Activated CD8-positive, alpha-beta memory T cell treated with anti-CD3 and anti-CD28 coated beads, Interleukin-2, amount 50 U/mL, for 24 hours (primary cell): ENCODE data around the gene RBX1.
"Not testable (repeated sequence)": the region's sequence is repeated elsewhere in the genome, so short reads cannot be mapped to it uniquely, and the experiment has no call there.

Source experiments
- DNase-seq: peaks from one replicate; pipeline ENCODE4 v3.0.0-alpha.2; 2020; ENCODE audit errors: extremely low read depth

Gene RBX1

DNA sequence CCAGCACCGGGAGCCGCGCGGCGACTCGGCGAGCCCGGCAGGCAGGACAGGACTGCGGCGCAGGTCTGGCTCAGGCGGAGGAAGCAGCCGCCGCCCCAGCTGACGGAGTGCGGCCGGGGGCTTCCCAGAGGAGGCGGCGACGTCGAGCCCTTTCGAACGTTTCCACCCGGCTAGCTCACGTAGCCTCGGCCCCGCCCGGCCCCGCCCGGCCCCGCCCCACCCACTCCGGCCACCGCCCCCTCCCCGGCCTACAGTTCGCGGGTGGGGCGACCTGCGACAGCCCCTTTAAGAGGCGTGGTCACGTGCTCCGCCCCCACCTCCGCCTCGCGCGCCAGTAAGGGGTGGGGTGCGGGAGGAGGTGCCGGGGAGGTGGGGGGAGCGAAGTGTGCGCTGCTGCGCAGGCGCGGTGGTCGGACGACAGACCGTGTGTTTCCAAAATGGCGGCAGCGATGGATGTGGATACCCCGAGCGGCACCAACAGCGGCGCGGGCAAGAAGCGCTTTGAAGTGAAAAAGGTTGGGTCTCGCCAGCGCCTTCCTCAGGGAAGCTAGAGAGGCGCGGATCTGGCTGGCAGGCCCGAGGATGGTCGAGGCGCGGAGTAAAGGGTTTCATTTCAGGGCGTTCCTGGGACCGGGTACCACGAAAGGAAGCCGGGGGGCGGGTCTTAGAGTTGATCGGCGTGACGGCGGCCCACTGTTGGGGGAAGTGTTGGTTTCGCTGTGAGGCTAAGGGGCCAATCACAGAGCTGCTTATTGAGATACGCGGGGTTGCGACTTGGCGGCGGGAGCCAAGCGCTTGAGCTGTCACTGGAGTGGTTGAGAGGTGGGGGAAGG is at the start of gene RBX1:
Gene RBX1, plus strand, starts transcription at position 417 of the 833 bp plus-strand sequence. Its CDS starts 21 bp downstream, at position 438.
- DNase-seq, result peak; percentile 98

DNA sequence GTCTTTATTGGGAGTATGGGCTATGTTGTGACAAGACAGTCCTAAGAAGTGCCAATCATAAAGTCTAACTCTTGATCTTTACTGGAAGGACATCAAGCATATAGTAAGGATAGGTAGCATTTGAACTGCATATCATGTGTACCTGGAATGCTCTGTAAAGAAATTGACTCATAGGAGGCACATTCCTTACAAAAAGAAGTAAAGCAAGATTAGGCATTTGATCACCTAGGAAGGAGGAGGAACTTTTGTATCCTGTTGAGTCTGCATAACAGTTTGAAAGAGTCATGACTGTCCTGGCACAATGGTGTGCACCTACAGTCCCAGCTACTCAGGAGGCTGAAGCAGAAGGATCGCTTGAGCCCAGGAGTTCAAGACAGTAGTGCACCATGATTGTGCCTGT is 47.1 kb upstream of the RBX1 start:
- no peak for DNase-seq

DNA sequence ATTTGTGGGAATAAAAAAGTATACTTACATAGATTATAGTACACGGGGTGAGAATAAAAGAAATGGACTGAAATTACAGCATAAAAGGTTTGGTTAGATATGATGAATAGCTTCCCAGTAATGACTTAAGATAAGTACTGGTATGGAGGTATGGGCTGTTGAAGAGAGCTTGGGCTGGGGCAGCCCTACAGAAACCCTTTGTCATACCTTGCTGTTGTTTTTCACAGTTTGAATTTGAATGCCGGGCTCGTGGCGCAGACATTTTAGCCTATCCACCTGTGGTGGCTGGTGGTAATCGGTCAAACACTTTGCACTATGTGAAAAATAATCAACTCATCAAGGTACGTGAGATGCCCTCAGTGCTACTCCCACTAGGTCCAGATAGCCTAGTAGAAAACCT is 42.3 kb upstream of the RBX1 start:
- DNase-seq, result no peak

DNA sequence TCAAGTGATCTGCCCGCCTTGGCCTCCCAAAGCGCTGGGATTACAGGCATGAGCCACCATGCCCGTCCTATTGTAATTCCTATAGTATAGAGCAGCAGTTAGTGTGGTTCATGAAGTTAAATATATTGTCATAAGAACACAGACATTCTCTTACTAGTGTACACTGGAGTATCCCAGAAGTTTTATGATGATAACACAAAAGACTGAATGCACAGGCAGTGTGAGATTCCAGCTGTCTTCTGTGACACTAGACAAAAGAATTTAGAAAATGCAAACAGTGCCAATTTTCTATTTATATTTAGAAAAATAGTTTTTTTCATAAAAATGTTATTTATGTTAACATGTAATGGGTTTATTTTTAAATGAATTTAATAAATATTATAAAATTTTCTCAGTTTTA is 39.4 kb upstream of the RBX1 start:
- DNase-seq, result no peak

GRCh38 chr22:40912987-40913386 is 38.2 kb upstream of the RBX1 start:
- DNase-seq, result not testable (repeated sequence)

- DNase-seq, result no peak
These were observed 31.7 kb upstream of the RBX1 start for GRCh38 chr22:40919446-40919845.

DNA sequence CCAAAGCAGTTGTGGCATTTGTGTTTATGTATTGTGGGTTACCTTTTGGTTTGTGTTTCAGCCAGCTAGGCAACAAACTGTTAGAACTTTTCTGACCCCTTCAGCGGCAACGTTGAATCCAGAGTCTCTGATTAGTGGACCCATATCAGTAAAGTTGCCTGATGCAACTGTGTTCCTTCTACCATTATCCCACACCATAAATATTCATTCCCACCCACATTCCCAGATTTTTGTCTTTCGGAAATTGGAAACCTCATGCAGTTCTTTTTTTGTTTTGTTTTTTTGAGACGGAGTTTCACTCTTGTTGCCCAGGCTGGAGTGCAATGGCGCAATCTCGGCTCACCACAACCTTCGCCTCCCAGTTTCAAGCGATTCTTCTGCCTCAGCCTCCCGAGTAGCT is 30.7 kb upstream of the RBX1 start:
- no peak for DNase-seq

DNA sequence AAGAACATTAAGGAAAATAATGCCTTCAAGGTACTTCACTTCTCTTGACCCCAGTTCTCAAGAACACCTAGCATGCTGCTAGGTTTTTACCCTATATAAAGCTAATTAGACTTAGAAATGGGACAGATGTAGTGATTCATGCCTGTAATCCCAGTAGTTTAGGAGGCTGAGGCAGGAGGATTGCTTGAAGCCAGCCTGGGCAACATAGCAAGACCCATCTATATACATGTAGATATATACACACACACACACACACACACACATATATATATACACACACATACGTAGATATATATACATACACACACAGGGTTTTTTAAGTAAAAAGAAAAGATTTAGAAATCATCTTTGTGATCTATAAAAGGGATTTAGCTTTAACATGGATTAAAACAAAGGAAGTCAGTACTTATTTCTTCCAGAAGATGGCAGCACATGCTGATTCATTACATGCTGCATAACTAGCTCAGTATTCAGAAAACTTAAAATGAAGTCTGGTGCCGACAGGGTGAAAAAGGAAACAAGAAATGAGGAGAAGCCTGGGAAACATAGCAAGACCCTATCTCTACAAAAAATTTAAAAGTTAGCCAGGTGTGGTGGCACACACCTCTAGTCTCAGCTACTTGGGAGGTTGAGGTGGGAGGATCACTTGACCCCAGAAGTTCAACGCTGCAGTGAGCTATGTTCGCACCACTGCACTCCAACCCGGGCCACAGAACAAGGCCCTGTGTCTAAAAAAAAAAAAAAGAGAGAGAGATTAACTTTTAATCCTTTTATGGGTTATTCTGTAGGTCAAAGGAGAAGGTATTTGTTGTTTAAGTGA is 28.5 kb upstream of the RBX1 start:
- no peak for DNase-seq

- DNase-seq, result no peak
These were observed 22.5 kb upstream of the RBX1 start for GRCh38 chr22:40928657-40929056.

DNA sequence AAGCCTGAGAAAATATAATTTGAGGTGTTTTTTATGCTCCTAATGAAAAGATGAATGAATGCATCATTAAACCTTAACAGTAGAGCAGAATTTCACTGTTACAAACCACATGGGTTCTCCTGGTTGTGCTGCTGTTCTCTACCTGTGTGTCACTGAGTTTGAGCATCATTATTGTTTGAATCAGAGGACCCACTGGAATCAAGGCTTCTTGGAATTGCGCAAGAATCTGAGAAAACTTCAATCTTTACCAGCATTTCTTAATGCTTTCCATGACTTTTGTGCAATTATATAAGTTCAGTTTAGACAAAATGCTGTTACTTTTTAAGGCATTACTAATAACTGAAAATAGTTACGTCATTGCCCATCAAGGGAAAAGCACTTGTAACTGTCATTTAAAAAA is 18.8 kb upstream of the RBX1 start:
- no peak for DNase-seq

GRCh38 chr22:40939202-40939601 is 12.0 kb upstream of the RBX1 start:
- DNase-seq, result no peak

DNA sequence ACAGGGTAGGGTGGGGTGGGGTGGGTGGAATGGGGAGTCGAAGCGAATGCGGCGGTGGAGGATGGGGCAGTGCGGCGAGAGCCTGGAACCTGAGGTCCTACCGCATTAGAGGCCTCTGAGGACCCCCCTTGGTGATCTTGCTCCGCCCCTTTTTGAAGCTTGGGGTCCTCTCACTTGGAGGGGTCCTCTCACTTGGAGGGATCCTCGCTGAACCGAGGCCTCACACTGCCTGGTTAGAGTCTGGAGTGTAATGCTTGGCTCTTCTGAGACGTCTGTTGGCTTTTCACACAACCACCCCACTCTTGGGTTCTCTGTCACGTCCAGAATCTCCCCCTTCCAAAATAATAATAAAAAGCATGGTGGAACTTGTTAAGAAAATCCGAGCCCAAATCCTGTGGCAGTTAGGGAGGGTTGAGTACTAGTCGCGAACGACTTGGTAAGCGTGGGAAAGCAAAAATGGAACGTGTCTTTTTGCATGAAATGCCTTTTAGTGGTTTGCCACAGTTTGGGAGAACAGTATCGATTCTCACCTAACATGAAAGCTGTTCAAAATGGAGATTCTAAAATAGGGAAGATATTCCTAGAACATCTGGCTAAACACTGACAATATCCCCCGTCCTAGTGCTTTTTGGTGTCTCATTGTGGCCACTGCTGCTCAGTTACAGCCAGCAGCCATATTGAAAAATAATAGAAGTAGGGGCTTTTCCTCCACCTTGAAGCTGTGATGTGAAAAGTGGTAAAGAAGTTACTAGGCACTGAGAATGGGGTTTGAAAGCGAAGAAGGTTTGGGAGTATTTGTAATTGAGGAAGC is 822 bp downstream of the RBX1 start:
- DNase-seq, result no peak

DNA sequence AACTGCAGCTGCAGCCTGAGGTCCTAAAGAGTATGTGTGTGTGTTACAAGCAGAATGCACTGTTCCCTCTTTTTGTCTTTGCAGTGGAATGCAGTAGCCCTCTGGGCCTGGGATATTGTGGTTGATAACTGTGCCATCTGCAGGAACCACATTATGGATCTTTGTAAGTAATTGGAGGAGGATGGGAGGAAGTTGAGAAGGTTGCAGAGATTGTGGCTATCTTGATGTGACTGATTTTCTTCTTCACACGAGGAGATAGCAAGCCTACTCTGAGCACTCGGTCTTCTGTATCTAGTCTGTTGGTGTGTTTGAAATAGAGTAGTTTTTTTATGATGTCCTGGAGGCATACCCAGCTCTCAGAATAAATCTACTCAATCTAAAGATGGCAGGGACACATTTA is 2.3 kb downstream of the RBX1 start:
- DNase-seq, result no peak

DNA sequence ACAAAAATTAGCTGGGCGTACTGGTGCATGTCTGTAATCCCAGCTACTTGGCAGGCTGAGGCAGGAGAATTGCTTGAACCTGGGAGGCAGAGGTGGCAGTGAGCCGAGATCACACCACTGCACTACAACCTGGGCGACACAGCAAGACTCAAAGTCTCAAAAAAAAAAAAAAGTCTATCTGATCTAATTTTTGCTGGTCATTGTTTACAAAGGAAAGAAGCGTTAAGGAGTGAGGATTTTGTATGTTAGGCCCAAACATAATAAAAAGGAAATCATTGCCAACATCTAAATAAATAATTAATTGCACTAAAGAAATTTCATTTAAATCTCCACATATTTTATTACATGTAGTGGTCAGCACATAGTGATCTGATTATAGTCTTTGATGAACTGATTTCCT is 2.9 kb downstream of the RBX1 start:
- no peak for DNase-seq

- DNase-seq, result no peak
These were observed 4.4 kb downstream of the RBX1 start for GRCh38 chr22:40955571-40955970.

GRCh38 chr22:40957601-40958000 is 6.4 kb downstream of the RBX1 start:
- DNase-seq, result no peak

DNA sequence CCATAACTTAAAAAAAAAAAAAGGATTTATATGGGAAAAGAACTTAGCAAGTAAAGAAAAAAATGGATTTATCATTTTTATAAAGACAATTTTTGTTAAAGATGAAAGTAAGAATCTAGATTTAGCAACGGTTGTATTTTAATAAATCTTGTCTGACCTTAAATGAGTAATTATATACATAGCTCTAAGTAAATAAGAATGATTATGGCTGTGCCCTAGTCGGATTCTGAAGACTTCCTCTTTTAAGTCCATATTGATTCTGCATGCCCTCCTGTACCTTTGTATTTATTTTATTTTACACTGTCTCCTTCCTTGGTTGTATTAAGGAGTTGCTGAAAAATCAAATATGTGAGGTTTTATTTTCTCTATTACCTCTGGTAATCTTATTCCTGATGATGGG is 7.1 kb downstream of the RBX1 start:
- no peak for DNase-seq

- DNase-seq, result no peak
These were observed 9.0 kb downstream of the RBX1 start for GRCh38 chr22:40960145-40960544.

- no peak for DNase-seq
These were observed 15.0 kb downstream of the RBX1 start for GRCh38 chr22:40965936-40966725.

GRCh38 chr22:40966726-40967085 is 15.5 kb downstream of the RBX1 start:
- DNase-seq, result no peak

GRCh38 chr22:40967111-40967760 is 16.1 kb downstream of the RBX1 start:
- DNase-seq, result no peak
